Kidney tubule cell (primary cell): ENCODE results near the gene KIFC3.
"Not testable (repeated sequence)": the region's sequence is repeated elsewhere in the genome, so short reads cannot be mapped to it uniquely, and the experiment has no call there.

Source experiments
- DNase-seq: peaks from one replicate; pipeline ENCODE4 v3.0.0-alpha.2; 2018; ENCODE audit warnings: low spot score

Gene KIFC3

GRCh38 chr16:57825298-57826044 is 23.2 kb upstream of the KIFC3 start:
- DNase-seq = no peak

GRCh38 chr16:57824888-57825287 is 22.6 kb upstream of the KIFC3 start:
- DNase-seq = peak; percentile 93

- peak; percentile 69 for DNase-seq
Measured at GRCh38 chr16:57823836-57824235, 21.5 kb upstream of the KIFC3 start.

- no peak for DNase-seq
Measured at GRCh38 chr16:57822856-57823255, 20.6 kb upstream of the KIFC3 start.

- no peak for DNase-seq
Measured at GRCh38 chr16:57822018-57822553, 19.8 kb upstream of the KIFC3 start.

- no peak for DNase-seq
Measured at GRCh38 chr16:57821149-57821971, 19.1 kb upstream of the KIFC3 start.

GRCh38 chr16:57818377-57819064 is 16.2 kb upstream of the KIFC3 start:
- no peak for DNase-seq

- no peak for DNase-seq
Measured at GRCh38 chr16:57817680-57818079, 15.4 kb upstream of the KIFC3 start.

- peak; percentile 98 for DNase-seq
Measured at GRCh38 chr16:57815987-57816745, 13.9 kb upstream of the KIFC3 start.

- DNase-seq = no peak
Measured at GRCh38 chr16:57814896-57815295, 12.6 kb upstream of the KIFC3 start.

- DNase-seq = no peak
Measured at GRCh38 chr16:57813466-57813865, 11.2 kb upstream of the KIFC3 start.

GRCh38 chr16:57811340-57811739 is 9.0 kb upstream of the KIFC3 start:
- not testable (repeated sequence) for DNase-seq

GRCh38 chr16:57810197-57811031 is 8.1 kb upstream of the KIFC3 start:
- DNase-seq = peak; percentile 98

GRCh38 chr16:57809276-57810196 is 7.2 kb upstream of the KIFC3 start:
- DNase-seq = peak; percentile 86

- no peak for DNase-seq
Measured at GRCh38 chr16:57808589-57809228, 6.4 kb upstream of the KIFC3 start.

- peak; percentile 95 for DNase-seq
Measured at GRCh38 chr16:57807968-57808528, 5.8 kb upstream of the KIFC3 start.

GRCh38 chr16:57807252-57807967 is 5.1 kb upstream of the KIFC3 start:
- peak; percentile 70 for DNase-seq

GRCh38 chr16:57805176-57805575 is 2.9 kb upstream of the KIFC3 start:
- DNase-seq = no peak
